B cell (primary cell): ENCODE data around the gene MIPEP.

Source experiments
- EZH2 ChIP-seq: IDR thresholded peaks from 2 replicates; pipeline ENCODE4 v1.6.1; 2012; ENCODE audit warnings: borderline replicate concordance, low read depth, mild to moderate bottlenecking, moderate library complexity, low read length; ENCODE audit not compliant: insufficient read depth, poor library complexity, severe bottlenecking
- TF ChIP-seq, protein P1 (sequence below): fragments of 200-600 bp; IDR thresholded peaks from one replicate; pipeline ENCODE4 v1.8.0; 2022; ENCODE audit warnings: antibody characterized with exemption, mild to moderate bottlenecking

GRCh38 chr13:23778879-23779278 lies 110.3 kb downstream of the MIPEP start:
- TF ChIP-seq, protein P1, sequence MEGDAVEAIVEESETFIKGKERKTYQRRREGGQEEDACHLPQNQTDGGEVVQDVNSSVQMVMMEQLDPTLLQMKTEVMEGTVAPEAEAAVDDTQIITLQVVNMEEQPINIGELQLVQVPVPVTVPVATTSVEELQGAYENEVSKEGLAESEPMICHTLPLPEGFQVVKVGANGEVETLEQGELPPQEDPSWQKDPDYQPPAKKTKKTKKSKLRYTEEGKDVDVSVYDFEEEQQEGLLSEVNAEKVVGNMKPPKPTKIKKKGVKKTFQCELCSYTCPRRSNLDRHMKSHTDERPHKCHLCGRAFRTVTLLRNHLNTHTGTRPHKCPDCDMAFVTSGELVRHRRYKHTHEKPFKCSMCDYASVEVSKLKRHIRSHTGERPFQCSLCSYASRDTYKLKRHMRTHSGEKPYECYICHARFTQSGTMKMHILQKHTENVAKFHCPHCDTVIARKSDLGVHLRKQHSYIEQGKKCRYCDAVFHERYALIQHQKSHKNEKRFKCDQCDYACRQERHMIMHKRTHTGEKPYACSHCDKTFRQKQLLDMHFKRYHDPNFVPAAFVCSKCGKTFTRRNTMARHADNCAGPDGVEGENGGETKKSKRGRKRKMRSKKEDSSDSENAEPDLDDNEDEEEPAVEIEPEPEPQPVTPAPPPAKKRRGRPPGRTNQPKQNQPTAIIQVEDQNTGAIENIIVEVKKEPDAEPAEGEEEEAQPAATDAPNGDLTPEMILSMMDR, result no peak
- TF ChIP-seq EZH2, result no peak
